Subcutaneous adipose tissue (tissue), 4 donors: ENCODE data around the gene CD79B. TPM values are rescaled to one million over a fixed set of nuclear protein-coding genes. Genes with fewer than 3 reads are reported as not detected.

Source experiments
- total RNA-seq, 4 donors: library from RNA; depleted of rRNA; stranded (reverse); fragments of >200 nt; gene quantifications; one replicate each; pipeline ENCODE4 v1.1.0, GENCODE V29; 2016
- TF ChIP-seq, protein P1 (sequence below): fragments of 450-650 bp; IDR thresholded peaks from one replicate; pipeline ENCODE4 v1.5.1; 2016; ENCODE audit warnings: low read depth, mild to moderate bottlenecking, control low read depth, antibody characterized with exemption, moderate library complexity

The CD79B gene
- total RNA-seq, 4 donors from 2014 or later, result 3.1 to 4.6 (median 3.8) TPM

DNA sequence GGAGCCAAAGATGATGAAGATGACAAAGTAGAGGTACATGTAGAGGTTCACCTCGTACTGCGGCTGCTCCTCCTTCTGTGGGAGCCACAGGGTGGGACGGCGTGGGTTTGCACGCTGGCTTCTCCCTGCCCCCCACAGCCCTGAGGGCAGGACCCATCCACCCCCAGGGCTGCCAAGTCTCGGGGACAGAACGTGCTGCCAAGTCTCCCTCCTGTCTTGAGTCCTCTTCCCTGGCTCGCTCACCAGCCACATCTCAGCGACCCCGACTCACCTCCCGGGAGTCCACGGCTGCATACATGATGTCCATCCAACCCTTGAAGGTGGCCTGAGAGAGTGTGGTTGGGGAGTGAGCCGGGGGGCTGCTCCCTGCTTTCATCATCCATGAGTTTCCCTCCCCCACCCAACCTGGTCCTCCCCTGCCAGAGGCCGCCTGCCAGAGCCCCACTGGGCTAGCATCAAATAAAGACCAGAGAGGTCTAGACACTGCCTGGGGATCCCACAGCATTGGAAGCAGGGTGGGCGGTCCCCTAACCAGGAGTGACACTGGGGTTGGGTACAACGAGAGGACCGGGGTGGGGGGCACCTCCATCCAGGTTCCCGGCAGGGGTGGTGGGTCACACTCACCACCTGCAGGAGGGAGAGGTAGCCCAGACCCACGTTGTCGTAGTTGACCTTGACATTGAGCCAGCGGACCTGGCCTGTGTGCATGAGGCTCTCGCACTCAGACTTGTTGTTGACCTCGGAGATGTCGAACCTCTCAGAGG, 12.8 kb upstream of the CD79B start:
- TF ChIP-seq, protein P1, sequence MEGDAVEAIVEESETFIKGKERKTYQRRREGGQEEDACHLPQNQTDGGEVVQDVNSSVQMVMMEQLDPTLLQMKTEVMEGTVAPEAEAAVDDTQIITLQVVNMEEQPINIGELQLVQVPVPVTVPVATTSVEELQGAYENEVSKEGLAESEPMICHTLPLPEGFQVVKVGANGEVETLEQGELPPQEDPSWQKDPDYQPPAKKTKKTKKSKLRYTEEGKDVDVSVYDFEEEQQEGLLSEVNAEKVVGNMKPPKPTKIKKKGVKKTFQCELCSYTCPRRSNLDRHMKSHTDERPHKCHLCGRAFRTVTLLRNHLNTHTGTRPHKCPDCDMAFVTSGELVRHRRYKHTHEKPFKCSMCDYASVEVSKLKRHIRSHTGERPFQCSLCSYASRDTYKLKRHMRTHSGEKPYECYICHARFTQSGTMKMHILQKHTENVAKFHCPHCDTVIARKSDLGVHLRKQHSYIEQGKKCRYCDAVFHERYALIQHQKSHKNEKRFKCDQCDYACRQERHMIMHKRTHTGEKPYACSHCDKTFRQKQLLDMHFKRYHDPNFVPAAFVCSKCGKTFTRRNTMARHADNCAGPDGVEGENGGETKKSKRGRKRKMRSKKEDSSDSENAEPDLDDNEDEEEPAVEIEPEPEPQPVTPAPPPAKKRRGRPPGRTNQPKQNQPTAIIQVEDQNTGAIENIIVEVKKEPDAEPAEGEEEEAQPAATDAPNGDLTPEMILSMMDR, result no peak

GRCh38 chr17:63943745-63944144, 11.6 kb upstream of the CD79B start:
- TF ChIP-seq, protein P1, result no peak

- TF ChIP-seq, protein P1, result no peak
Observed at GRCh38 chr17:63942309-63942985, 10.3 kb upstream of the CD79B start.

- TF ChIP-seq, protein P1, result no peak
Observed at GRCh38 chr17:63941751-63942150, 9.6 kb upstream of the CD79B start.

GRCh38 chr17:63941162-63941561, 9.0 kb upstream of the CD79B start:
- TF ChIP-seq, protein P1, result no peak

- TF ChIP-seq, protein P1, result no peak
Observed at GRCh38 chr17:63940584-63940983, 8.5 kb upstream of the CD79B start.

- TF ChIP-seq, protein P1, result no peak
Observed at GRCh38 chr17:63939884-63940283, 7.8 kb upstream of the CD79B start.
